Umbilical cord (tissue), 2 donors: ENCODE measurements around the gene CCDC167. TPM values are rescaled to one million over a fixed set of nuclear protein-coding genes. Genes with fewer than 3 reads are reported as not detected.
A peak's percentile ranks its signal among the peaks of the same experiment; 100 is the strongest.
"Not testable (repeated sequence)": the region's sequence is repeated elsewhere in the genome, so short reads cannot be mapped to it uniquely, and the experiment has no call there.

ENCODE experiments used
- DNase-seq: peaks from one replicate; pipeline ENCODE4 v3.0.0-alpha.2; 2015; ENCODE audit warnings: low spot score
- total RNA-seq: library from RNA; depleted of rRNA; stranded (reverse); fragments of >200 nt; gene quantifications from one replicate; pipeline ENCODE4 v1.2.3, GENCODE V29; 2014; ENCODE audit warnings: low replicate concordance; ENCODE audit not compliant: insufficient read depth

CCDC167 gene
- total RNA-seq, 1 donor from 2014 or later: 13.0 TPM

GRCh38 chr6:37473364-37474095 is 26.2 kb downstream of the CCDC167 start:
- no peak for DNase-seq

- DNase-seq: no peak
Measured at GRCh38 chr6:37467718-37468117, 32.0 kb downstream of the CCDC167 start.

GRCh38 chr6:37463110-37463509 is 36.6 kb downstream of the CCDC167 start:
- no peak for DNase-seq

- no peak for DNase-seq
Measured at GRCh38 chr6:37460805-37461204, 38.9 kb downstream of the CCDC167 start.

DNA sequence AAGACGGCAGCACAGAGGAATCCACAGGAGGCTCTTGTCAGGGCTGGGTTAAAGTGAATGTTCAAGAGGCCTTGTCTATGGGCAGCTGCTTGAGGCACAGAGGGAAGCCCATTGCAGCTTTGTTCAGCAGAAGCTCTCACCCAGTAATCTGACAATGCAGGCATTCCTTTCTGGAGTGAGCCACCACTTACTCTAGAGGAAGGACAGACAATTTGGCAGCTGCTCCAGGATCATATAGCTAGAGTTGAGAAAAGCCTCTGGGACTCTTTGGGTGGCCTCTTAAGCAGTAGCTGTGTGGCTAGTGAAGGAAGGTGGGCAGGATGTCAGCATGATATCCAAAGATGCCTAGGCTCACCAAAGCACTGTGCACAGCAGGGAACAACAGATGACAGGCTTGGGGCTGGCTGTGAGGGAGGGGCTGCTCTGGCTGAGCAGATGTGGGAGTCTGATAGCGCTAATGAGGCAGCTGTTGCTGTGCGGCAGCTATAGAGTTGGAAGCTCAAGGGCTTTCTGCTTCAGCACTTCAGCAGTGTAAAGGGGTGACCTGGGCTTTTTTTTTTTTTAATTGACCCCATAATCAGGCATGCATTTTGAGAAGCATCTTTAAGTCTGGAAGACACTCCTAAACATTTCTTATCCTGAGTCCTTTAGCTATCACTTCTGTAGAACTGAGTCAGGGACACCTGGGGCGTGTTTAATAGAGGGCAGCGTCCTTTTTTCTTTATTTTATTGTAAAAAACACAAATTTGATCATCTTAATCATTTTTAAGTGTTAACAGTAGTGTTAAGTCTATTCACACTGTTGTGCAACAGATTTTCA is 39.5 kb downstream of the CCDC167 start:
- no peak for DNase-seq

GRCh38 chr6:37456816-37457560 is 42.7 kb downstream of the CCDC167 start:
- DNase-seq: no peak

DNA sequence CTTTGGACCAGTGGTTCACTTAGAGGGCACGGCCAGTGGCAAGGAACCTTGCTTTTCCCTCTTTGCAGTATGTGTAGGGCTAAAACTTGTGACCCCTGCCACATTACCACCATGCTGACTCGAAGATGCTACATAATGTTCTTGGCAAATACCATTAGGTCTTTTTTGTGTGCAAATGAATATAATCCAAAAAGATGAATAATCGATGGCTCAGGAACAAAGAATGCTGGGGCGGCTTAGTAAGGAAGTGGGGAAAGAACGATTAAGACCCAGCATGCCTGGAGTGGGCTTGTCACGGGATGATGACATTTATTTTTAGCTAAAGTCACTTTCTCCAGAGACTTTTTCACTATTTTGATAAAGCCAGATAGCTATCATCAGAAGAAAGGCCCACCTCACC is 43.6 kb downstream of the CCDC167 start:
- no peak for DNase-seq

GRCh38 chr6:37454420-37455140 is 45.1 kb downstream of the CCDC167 start:
- DNase-seq: no peak

- no peak for DNase-seq
Measured at GRCh38 chr6:37452522-37452921, 47.2 kb downstream of the CCDC167 start.

GRCh38 chr6:37451441-37452193 is 48.1 kb downstream of the CCDC167 start:
- DNase-seq: peak; percentile 67

GRCh38 chr6:37449984-37450383 is 49.7 kb downstream of the CCDC167 start:
- no peak for DNase-seq

DNA sequence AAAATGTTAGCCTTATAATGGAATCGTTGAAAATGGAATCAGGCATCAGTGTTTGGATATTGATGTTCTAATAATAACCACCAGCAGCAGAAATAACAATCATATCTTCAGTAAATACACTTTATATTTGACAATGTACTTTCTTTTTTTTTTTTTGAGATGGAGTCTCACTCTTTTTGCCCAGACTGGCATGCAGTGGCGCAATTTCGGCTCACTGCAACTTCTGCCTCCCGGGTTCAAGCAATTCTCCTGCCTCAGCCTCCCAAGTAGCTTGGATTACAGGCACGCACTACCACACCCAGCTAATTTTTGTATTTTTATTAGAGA is 56.5 kb downstream of the CCDC167 start:
- DNase-seq: not testable (repeated sequence)

DNA sequence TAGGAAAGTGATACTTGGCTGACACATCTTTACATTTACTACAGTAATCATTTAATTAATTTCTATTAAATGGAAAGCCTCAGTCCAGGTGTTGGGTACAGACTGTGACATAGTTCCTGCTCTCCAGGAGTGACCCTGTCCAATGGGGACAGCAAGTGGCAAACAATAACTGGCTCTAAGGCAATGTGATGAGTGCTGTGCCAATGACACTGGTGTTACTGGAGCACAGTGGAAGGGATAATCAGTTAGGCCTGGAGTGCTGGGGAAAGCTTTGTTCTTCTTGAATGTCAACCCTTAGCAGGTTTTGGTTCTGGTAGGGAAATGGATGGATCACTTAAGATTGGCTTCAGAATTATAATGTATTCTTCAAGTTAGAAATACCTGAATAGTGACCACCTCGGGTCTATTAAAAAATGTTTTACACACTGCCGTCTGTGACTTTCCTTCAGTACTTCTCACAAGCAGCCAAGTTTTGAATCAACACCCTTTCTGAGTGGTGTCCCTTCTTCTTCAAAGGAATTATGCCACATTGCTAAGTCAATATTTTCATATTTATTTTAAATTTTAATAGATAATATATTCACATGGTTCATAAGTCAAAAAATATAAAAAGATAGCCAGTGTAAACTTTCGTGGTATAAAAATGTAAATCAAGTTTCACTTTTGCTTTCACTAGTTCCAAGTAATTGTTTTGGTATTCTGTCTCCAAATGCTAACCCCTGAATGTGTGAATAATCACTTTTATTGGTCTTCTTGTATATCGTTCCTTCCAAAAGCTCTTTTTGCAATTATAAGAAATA is 57.1 kb downstream of the CCDC167 start:
- no peak for DNase-seq

- no peak for DNase-seq
Measured at GRCh38 chr6:37441651-37442050, 58.0 kb downstream of the CCDC167 start.

GRCh38 chr6:37438930-37439329 is 60.8 kb downstream of the CCDC167 start:
- DNase-seq: no peak

GRCh38 chr6:37435816-37436215 is 63.9 kb downstream of the CCDC167 start:
- DNase-seq: no peak

DNA sequence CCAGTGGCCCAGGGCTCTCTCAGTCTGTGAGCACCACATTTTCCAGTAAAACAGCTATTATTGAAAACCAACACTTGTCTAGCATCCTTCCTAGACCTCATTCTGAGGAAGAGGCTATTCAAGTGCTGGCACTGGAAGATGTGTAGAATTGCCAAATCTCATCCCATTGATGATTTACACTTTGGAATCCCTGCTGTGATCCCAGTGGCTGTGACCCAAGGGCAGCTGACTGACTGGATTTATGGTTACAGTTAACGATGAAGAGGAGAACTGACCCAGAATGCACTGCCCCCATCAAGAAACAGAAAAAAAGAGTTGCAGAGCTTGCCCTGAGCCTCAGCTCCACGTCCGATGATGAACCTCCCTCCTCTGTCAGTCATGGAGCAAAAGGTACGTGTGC is 64.3 kb downstream of the CCDC167 start:
- DNase-seq: no peak

GRCh38 chr6:37433657-37434271 is 65.9 kb downstream of the CCDC167 start:
- DNase-seq: peak; percentile 20
